Kidney epithelial cell (primary cell): ENCODE results near the gene CLTB. TPM values are rescaled to one million over a fixed set of nuclear protein-coding genes. Genes with fewer than 3 reads are reported as not detected.

Experiments used
- DNase-seq: peaks from one replicate; pipeline ENCODE4 v3.0.0-alpha.2; 2010; ENCODE audit warnings: low read depth
- H3K27me3 ChIP-seq: 2 replicates; pipeline ENCODE4 v1.6.0; 2011; ENCODE audit warnings: low read length; ENCODE audit not compliant: control insufficient read depth, insufficient read depth
- H3K36me3 ChIP-seq: 2 replicates; pipeline ENCODE4 v1.5.1; 2011; ENCODE audit warnings: low read length; ENCODE audit not compliant: control insufficient read depth, insufficient read depth
- H3K4me3 ChIP-seq: 2 replicates; pipeline ENCODE4 v1.5.1; 2011; ENCODE audit warnings: low read depth, mild to moderate bottlenecking, control low read depth, low read length
- total RNA-seq: library from RNA; depleted of rRNA; stranded (reverse); fragments of >200 nt; gene quantifications from 2 replicates; pipeline ENCODE4 v1.2.3, GENCODE V29; 2015
- TF ChIP-seq, protein P1 (sequence below): IDR thresholded peaks from 2 replicates; pipeline ENCODE4 v1.5.1; 2011; ENCODE audit warnings: mild to moderate bottlenecking, moderate library complexity, low read length, control low read depth, inconsistent platforms; ENCODE audit not compliant: insufficient read depth, poor library complexity, severe bottlenecking

CLTB gene
- total RNA-seq, 1 donor from 2014 or later: 172 TPM

DNA sequence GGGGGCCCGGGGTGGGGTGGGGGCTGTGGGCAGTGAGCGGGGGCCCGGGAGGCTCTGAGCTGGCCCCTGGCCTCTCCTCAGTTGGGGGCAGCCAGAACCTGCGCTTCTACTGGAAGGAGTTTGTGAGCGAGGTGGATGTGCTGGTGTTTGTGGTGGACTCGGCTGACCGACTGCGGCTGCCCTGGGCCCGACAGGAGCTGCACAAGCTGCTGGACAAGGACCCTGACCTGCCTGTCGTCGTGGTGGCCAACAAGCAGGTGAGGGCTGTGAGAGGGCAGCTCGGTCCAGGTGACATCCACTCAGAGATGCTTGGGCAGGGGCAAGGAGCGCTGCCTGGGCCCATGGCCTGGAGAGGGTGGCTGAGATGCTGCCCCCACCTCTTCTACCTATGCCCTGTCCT lies 47.6 kb downstream of the CLTB start:
- H3K36me3 ChIP-seq: peaks cover 2% of the 10 kb centered on the region
- TF ChIP-seq, protein P1, sequence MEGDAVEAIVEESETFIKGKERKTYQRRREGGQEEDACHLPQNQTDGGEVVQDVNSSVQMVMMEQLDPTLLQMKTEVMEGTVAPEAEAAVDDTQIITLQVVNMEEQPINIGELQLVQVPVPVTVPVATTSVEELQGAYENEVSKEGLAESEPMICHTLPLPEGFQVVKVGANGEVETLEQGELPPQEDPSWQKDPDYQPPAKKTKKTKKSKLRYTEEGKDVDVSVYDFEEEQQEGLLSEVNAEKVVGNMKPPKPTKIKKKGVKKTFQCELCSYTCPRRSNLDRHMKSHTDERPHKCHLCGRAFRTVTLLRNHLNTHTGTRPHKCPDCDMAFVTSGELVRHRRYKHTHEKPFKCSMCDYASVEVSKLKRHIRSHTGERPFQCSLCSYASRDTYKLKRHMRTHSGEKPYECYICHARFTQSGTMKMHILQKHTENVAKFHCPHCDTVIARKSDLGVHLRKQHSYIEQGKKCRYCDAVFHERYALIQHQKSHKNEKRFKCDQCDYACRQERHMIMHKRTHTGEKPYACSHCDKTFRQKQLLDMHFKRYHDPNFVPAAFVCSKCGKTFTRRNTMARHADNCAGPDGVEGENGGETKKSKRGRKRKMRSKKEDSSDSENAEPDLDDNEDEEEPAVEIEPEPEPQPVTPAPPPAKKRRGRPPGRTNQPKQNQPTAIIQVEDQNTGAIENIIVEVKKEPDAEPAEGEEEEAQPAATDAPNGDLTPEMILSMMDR: no peak
- no peak overlapping the region for H3K4me3 ChIP-seq
- no peaks in the 10 kb centered on the region for H3K27me3 ChIP-seq
- no peak for DNase-seq

DNA sequence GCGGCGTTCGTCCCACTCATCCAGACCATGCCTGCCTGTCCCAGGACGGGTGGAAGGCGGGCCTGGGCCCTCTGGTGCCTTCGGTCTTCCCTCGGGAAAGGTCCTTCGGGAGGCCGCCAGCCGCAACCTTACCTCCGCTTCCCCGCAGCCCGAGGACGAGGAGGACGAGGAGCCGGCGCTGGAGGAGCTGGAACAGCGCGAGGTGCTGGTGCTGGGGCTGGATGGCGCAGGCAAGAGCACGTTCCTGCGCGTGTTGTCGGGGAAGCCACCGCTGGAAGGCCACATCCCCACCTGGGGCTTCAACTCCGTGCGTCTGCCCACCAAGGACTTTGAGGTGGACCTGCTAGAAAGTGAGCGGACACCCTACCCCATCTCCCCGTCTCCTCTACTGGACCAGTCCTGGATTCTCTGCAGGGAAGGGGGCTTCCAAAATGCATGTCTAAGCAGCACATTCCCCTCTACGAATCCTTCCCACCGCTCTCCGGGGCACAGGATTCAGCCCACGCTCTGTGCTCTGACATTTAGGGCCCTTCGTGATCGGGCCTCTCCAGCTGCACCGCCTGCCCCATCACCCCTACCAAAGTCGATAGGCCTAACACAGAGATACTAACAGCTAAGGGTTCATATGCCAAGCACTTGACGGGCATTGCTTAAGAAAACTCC lies 50.0 kb downstream of the CLTB start:
- TF ChIP-seq, protein P1: no peak
- no peaks in the 10 kb centered on the region for H3K27me3 ChIP-seq
- no peaks in the 10 kb centered on the region for H3K36me3 ChIP-seq
- peak overlapping the region; percentile 78 for H3K4me3 ChIP-seq
- DNase-seq: no peak

DNA sequence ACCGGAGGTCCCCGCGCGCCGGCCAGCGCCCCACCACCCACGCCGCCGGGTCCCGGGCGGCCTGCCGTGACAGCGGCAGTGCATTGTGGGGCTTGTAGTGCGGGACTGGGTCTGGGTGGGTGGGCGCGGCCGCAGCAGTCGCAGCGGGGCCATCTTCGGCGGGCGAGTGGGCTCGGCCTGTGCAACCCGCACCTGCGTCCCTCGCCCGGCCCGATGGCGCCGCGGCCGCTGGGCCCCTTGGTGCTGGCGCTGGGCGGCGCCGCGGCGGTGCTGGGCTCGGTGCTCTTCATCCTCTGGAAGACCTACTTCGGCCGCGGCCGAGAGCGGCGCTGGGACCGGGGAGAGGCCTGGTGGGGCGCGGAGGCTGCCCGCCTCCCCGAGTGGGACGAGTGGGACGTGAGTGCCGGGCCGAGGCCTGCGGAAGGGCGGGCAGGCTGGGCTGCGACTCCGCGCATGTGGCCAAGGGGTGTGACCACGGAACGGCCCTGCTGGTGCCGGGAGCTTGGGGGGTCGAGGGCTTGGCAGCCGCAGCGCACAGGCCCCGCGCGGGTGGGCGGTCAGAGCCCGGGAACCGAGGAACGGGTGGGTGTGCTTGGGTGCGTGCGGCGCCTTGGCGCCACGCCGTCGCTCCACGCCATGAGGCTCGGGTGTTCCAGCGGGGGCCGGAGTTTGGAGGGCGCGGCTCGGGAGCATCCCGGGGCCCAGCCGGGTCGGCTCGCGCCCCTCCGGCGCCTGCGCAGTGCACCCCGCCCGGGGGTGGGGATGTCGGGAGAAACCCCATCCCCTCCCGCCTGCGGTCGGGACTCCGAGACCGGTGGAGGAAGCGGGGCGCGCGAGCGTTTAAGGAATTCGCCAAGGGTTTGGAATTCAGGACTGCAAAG lies 50.7 kb downstream of the CLTB start, which contains the start of gene ARL10:
ARL10 (plus strand) TSS at position 137 of the 881 bp plus-strand sequence; CDS start at position 214, 77 bp downstream.
- TF ChIP-seq, protein P1: no peak
- Histone ChIP-seq H3K36me3 (no peaks in the 10 kb centered on the region), H3K27me3 (no peaks in the 10 kb centered on the region), H3K4me3 (peak within 1 kb of the TSS; percentile 78)
- DNase-seq: no peak

DNA sequence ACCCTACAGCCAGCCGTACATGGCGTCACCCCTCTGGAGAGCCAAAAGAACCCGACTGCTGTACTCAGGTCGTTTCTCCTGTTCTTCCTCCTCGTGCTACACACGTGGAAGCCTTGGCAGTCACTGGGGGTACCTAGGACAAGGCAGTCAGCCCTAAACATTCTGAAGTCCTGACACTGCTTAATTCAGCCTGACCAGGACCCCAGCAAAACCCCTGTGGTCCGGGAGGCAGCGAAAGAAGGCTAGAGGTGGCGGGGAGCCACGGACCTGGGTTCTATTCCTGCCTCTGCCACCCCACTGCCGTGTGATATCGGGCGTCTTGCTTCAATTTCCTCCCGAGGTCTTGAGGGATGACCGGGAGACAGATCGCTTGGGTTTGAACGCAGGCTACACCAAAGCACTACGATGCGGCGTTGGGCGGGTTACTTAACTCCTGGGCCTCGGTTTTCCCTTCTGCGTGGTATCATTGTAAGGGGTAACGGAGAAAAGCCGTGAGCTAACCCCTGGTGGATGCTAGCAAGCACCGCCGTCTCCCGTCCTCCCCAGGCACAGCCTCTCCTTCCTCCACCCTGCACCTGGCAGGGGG lies 51.5 kb downstream of the CLTB start:
- TF ChIP-seq, protein P1: no peak
- H3K36me3 ChIP-seq: no peaks in the 10 kb centered on the region
- DNase-seq: no peak
- H3K27me3 ChIP-seq: no peaks in the 10 kb centered on the region
- H3K4me3 ChIP-seq: peak overlapping the region; percentile 78

DNA sequence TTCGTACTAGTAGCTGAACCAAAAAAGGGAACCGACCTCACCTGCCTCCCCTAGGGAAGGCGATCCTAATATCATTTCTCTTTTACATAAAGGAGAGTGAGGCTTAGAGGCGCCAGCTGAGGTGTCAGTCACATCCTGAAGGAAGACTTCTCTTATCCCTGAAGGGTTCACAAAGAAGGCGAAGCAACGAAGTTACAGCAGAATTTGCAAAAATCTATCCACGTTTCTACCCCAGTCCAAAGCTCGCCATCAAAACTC lies 54.2 kb downstream of the CLTB start:
- H3K36me3 ChIP-seq: no peaks in the 10 kb centered on the region
- no peak for DNase-seq
- H3K27me3 ChIP-seq: no peaks in the 10 kb centered on the region
- TF ChIP-seq, protein P1: no peak
- H3K4me3 ChIP-seq: no peak overlapping the region
